Glutamatergic neuron (in vitro differentiated cells): ENCODE measurements around the gene TMEM171. TPM values are rescaled to one million over a fixed set of nuclear protein-coding genes. Genes with fewer than 3 reads are reported as not detected.

Experiments used
- DNase-seq: peaks from one replicate; pipeline ENCODE4 v3.0.0; 2022
- H3K27ac Mint-ChIP-seq: one replicate; pipeline ENCODE4 v1.8.0; 2020; ENCODE audit warnings: mild to moderate bottlenecking, mixed read lengths, inconsistent platforms; ENCODE audit not compliant: unreplicated experiment
- H3K27me3 Mint-ChIP-seq: one replicate; pipeline ENCODE4 v1.8.0; 2020; ENCODE audit warnings: mild to moderate bottlenecking, moderate library complexity, mixed read lengths, inconsistent platforms; ENCODE audit not compliant: unreplicated experiment
- H3K36me3 Mint-ChIP-seq: one replicate; pipeline ENCODE4 v1.8.0; 2020; ENCODE audit warnings: mild to moderate bottlenecking, mixed read lengths, inconsistent platforms; ENCODE audit not compliant: unreplicated experiment
- H3K4me1 Mint-ChIP-seq: one replicate; pipeline ENCODE4 v1.8.0; 2020; ENCODE audit warnings: mild to moderate bottlenecking, low read depth, mixed read lengths, inconsistent platforms; ENCODE audit not compliant: unreplicated experiment
- H3K4me3 Mint-ChIP-seq: one replicate; pipeline ENCODE4 v1.8.0; 2020; ENCODE audit warnings: mild to moderate bottlenecking, mixed read lengths, inconsistent platforms; ENCODE audit not compliant: unreplicated experiment
- H3K9me3 Mint-ChIP-seq: one replicate; pipeline ENCODE4 v1.8.0; 2020; ENCODE audit warnings: mild to moderate bottlenecking, moderate library complexity, mixed read lengths, inconsistent platforms; ENCODE audit not compliant: unreplicated experiment
- CTCF ChIP-seq: fragments of 200-600 bp; sonication (generic); IDR thresholded peaks from one replicate; pipeline ENCODE4 v1.5.0; 2021; ENCODE audit not compliant: partially characterized antibody, unreplicated experiment
- total RNA-seq: library from RNA; stranded (reverse); fragmentation: NEBNext Ultra II Directional; extraction: Animal tissue kit (Norgen Biotek cat#: 25700); gene quantifications from one replicate; pipeline ENCODE4 v1.2.1, GENCODE V29; 2021; ENCODE audit not compliant: unreplicated experiment

Gene TMEM171
- total RNA-seq, 1 donor from 2014 or later: 1.1 TPM

DNA sequence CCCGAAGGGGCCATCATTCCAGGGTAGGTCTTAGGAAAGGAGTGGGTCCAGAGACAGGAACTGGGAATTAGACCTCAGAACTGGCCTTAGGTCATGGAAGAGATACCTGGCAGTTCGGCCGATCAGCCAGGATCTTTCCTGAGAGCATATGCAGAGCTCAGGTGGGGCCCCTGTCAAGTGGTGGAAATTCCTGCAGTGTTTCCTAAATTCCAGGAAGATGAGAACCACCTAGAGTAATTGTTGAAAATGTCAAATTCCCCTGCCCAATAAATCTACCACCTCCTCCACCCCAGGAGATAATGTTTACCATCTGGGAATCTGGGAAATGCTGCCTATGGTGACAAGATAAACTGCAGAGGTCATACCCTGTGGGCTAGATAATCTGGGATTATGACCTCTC is 14.6 kb downstream of the TMEM171 start:
- no peaks in the 10 kb centered on the region for H3K36me3 Mint-ChIP-seq

DNA sequence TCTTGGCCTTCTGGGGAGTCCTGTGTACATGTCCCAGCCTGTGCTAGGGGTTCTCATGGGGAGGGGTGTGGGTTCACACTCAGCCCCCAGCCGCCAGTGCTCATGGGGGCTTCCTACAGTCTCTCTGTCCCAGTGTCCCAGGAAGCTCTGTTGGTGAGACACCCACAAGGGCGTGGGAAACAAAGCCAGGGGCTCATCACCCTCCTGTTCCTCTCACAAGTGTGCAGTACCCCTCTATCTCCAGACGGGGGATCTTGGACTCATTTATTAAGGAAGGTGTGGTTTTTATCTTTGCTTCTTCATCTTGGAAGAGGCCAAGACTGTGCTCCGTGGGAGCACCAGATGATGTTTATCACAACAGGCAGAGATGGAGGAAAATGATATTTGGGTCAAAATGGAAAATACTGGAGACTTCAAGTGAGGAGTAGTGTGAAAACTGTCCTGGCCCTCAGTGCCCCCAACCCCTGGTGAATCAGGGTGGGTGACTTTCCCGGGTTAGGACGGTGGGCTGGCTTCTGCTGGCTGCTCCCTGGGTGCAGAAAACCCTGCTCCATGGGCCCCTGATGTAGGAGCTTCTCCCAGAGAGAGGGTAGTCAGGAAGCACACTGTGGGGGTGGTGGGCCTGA is 15.2 kb downstream of the TMEM171 start:
- H3K9me3 Mint-ChIP-seq: no peaks in the 10 kb centered on the region
- no peaks in the 10 kb centered on the region for H3K36me3 Mint-ChIP-seq
- DNase-seq: no peak
- no peaks in the 10 kb centered on the region for H3K27me3 Mint-ChIP-seq
- peak; percentile 44 for TF ChIP-seq CTCF
- H3K4me1 Mint-ChIP-seq: no peaks in the 10 kb centered on the region
- no peak overlapping the region for H3K4me3 Mint-ChIP-seq
- no peak overlapping the region for H3K27ac Mint-ChIP-seq

More for the DNA sequence above, 14.6 kb downstream of the TMEM171 start:
- TF ChIP-seq CTCF: no peak
- Mint-ChIP-seq H3K4me3 (no peak overlapping the region), H3K27me3 (no peaks in the 10 kb centered on the region), H3K9me3 (no peaks in the 10 kb centered on the region), H3K4me1 (no peaks in the 10 kb centered on the region), H3K27ac (no peak overlapping the region)
- DNase-seq: no peak

- Mint-ChIP-seq H3K4me3 (no peak overlapping the region), H3K27me3 (no peaks in the 10 kb centered on the region), H3K27ac (no peak overlapping the region), H3K9me3 (no peaks in the 10 kb centered on the region), H3K4me1 (no peaks in the 10 kb centered on the region), H3K36me3 (no peaks in the 10 kb centered on the region)
- no peak for DNase-seq
- no peak for TF ChIP-seq CTCF
Observed at GRCh38 chr5:73136055-73136562, 15.7 kb downstream of the TMEM171 start.

- TF ChIP-seq CTCF: no peak
- Mint-ChIP-seq H3K4me3 (no peak overlapping the region), H3K9me3 (peaks cover 2% of the 10 kb centered on the region), H3K27ac (no peak overlapping the region), H3K4me1 (no peaks in the 10 kb centered on the region), H3K27me3 (no peaks in the 10 kb centered on the region), H3K36me3 (no peaks in the 10 kb centered on the region)
- DNase-seq: no peak
Observed at GRCh38 chr5:73137563-73138530, 17.5 kb downstream of the TMEM171 start.
